HEK293 (cell line): Measurements from ENCODE around the gene MCRIP1.

Experiments
- CTCF ChIA-PET: fragments of 350-600 bp; formaldehyde crosslinking; extraction: SDS; loops from one replicate; lab custom pipeline; 2021; ENCODE audit warnings: antibody characterized with exemption; lab: Yijun Ruan, JAX
- POLR2A ChIA-PET: fragments of 300-600 bp; formaldehyde crosslinking; extraction: SDS; loops from one replicate; lab custom pipeline; 2020; ENCODE audit warnings: antibody characterized with exemption, inconsistent platforms; lab: Yijun Ruan, JAX
- H3K27ac ChIP-seq: fragments of 200-500 bp; sonication (Bioruptor generic); 2 replicates; pipeline ENCODE4 v1.5.1; 2014; ENCODE audit warnings: low read depth, low read length, control low read depth, inconsistent platforms; ENCODE audit errors: extremely low read depth
- H3K36me3 ChIP-seq, 2 experiments: fragments of 200-500 bp in 1 of 2; sonication (Bioruptor generic) in 1 of 2; 1 replicate in 1 of 2; 2 replicates in 1 of 2; pipeline ENCODE4 v1.5.1; 2014 to 2017; ENCODE audit warnings: inconsistent platforms in 2 of 2, low read length in 2 of 2; ENCODE audit not compliant: control insufficient read depth in 2 of 2, insufficient read depth in 1 of 2
- H3K4me1 ChIP-seq: fragments of 200-500 bp; sonication (Bioruptor generic); 2 replicates; pipeline ENCODE4 v1.5.1; 2014; ENCODE audit warnings: mild to moderate bottlenecking, low read length, inconsistent platforms; ENCODE audit not compliant: control insufficient read depth, insufficient read depth
- H3K4me3 ChIP-seq: 2 replicates; pipeline ENCODE4 v1.5.1; 2011; ENCODE audit warnings: low read depth, mild to moderate bottlenecking, control low read depth, low read length, moderate library complexity
- H3K9me3 ChIP-seq: fragments of 200-500 bp; sonication (Bioruptor generic); 2 replicates; pipeline ENCODE4 v1.5.1; 2014; ENCODE audit warnings: low read depth, low read length, inconsistent platforms; ENCODE audit not compliant: control insufficient read depth, insufficient read depth
- CTCF ChIP-seq: fragments of 450-650 bp; formaldehyde crosslinking; IDR thresholded peaks from 2 replicates; pipeline ENCODE4 v1.5.1; 2016; ENCODE audit warnings: missing biosample characterization, missing genetic modification characterization
- EGR2 ChIP-seq: fragments of 450-650 bp; formaldehyde crosslinking; IDR thresholded peaks from 2 replicates; pipeline ENCODE4 v1.5.1; 2016; ENCODE audit warnings: low read depth, missing biosample characterization, missing genetic modification characterization
- GLIS1 ChIP-seq: fragments of 450-650 bp; formaldehyde crosslinking; IDR thresholded peaks from 2 replicates; pipeline ENCODE4 v1.5.1; 2016; ENCODE audit warnings: missing biosample characterization, missing genetic modification characterization
- KLF1 ChIP-seq: fragments of 450-650 bp; formaldehyde crosslinking; IDR thresholded peaks from 2 replicates; pipeline ENCODE4 v1.5.1; 2016; ENCODE audit warnings: missing biosample characterization, missing genetic modification characterization
- KLF17 ChIP-seq: fragments of 450-650 bp; formaldehyde crosslinking; IDR thresholded peaks from 2 replicates; pipeline ENCODE4 v1.5.1; 2016; ENCODE audit warnings: missing biosample characterization, missing genetic modification characterization
- PRDM1 ChIP-seq: fragments of 450-650 bp; formaldehyde crosslinking; IDR thresholded peaks from 2 replicates; pipeline ENCODE4; 2016; ENCODE audit warnings: missing biosample characterization, missing genetic modification characterization
- SALL2 ChIP-seq: fragments of 450-650 bp; formaldehyde crosslinking; IDR thresholded peaks from 2 replicates; pipeline ENCODE4 v1.5.0; 2017; ENCODE audit warnings: missing biosample characterization, mild to moderate bottlenecking, missing genetic modification characterization, borderline replicate concordance
- SP2 ChIP-seq: fragments of 450-650 bp; formaldehyde crosslinking; IDR thresholded peaks from 2 replicates; pipeline ENCODE4 v1.5.1; 2016; ENCODE audit warnings: missing biosample characterization, missing genetic modification characterization
- SP3 ChIP-seq: fragments of 450-650 bp; formaldehyde crosslinking; IDR thresholded peaks from 2 replicates; pipeline ENCODE4 v1.5.1; 2016; ENCODE audit warnings: missing biosample characterization, missing genetic modification characterization
- WT1 ChIP-seq: fragments of 450-650 bp; formaldehyde crosslinking; IDR thresholded peaks from 2 replicates; pipeline ENCODE4 v1.5.1; 2016; ENCODE audit warnings: missing biosample characterization, missing genetic modification characterization
- ZBTB1 ChIP-seq: fragments of 450-650 bp; formaldehyde crosslinking; IDR thresholded peaks from 2 replicates; pipeline ENCODE4 v1.5.1; 2016; ENCODE audit warnings: missing biosample characterization, missing genetic modification characterization
- ZBTB20 ChIP-seq: fragments of 450-650 bp; formaldehyde crosslinking; IDR thresholded peaks from 2 replicates; pipeline ENCODE4 v1.5.1; 2016; ENCODE audit warnings: missing biosample characterization, missing genetic modification characterization
- ZBTB48 ChIP-seq: fragments of 450-650 bp; formaldehyde crosslinking; IDR thresholded peaks from 2 replicates; pipeline ENCODE4 v1.5.1; 2016; ENCODE audit warnings: missing biosample characterization, missing genetic modification characterization
- ZFHX2 ChIP-seq: fragments of 450-650 bp; formaldehyde crosslinking; conservative IDR thresholded peaks from 2 replicates; pipeline ENCODE4 v1.5.1; 2016; ENCODE audit warnings: missing biosample characterization, missing genetic modification characterization
- ZFP69B ChIP-seq: fragments of 450-650 bp; formaldehyde crosslinking; IDR thresholded peaks from 2 replicates; pipeline ENCODE4 v1.5.1; 2016; ENCODE audit warnings: missing biosample characterization, missing genetic modification characterization
- ZNF114 ChIP-seq: fragments of 450-650 bp; formaldehyde crosslinking; IDR thresholded peaks from 2 replicates; pipeline ENCODE4 v1.5.0; 2017; ENCODE audit warnings: missing biosample characterization, missing genetic modification characterization
- ZNF121 ChIP-seq: fragments of 450-650 bp; formaldehyde crosslinking; IDR thresholded peaks from 2 replicates; pipeline ENCODE4 v1.5.1; 2016; ENCODE audit warnings: missing biosample characterization, missing genetic modification characterization
- ZNF146 ChIP-seq: fragments of 450-650 bp; formaldehyde crosslinking; IDR thresholded peaks from 2 replicates; pipeline ENCODE4 v1.5.1; 2016; ENCODE audit warnings: missing biosample characterization, missing genetic modification characterization
- ZNF280D ChIP-seq: fragments of 450-650 bp; formaldehyde crosslinking; IDR thresholded peaks from 2 replicates; pipeline ENCODE4 v1.5.1; 2016; ENCODE audit warnings: missing biosample characterization, missing genetic modification characterization
- ZNF416 ChIP-seq: fragments of 450-650 bp; formaldehyde crosslinking; IDR thresholded peaks from 2 replicates; pipeline ENCODE4 v1.5.1; 2016; ENCODE audit warnings: missing biosample characterization, missing genetic modification characterization
- ZNF521 ChIP-seq: fragments of 450-650 bp; formaldehyde crosslinking; IDR thresholded peaks from 2 replicates; pipeline ENCODE4 v1.5.1; 2017; ENCODE audit warnings: missing biosample characterization, mild to moderate bottlenecking, missing genetic modification characterization
- ZNF530 ChIP-seq: fragments of 450-650 bp; formaldehyde crosslinking; IDR thresholded peaks from 2 replicates; pipeline ENCODE4 v1.5.1; 2016; ENCODE audit warnings: low read depth, missing biosample characterization, missing genetic modification characterization
- ZNF621 ChIP-seq: fragments of 450-650 bp; formaldehyde crosslinking; IDR thresholded peaks from 2 replicates; pipeline ENCODE4 v1.5.1; 2017; ENCODE audit warnings: missing biosample characterization, missing genetic modification characterization
- ZNF704 ChIP-seq: fragments of 450-650 bp; formaldehyde crosslinking; IDR thresholded peaks from 2 replicates; pipeline ENCODE4 v1.5.1; 2016; ENCODE audit warnings: missing biosample characterization, missing genetic modification characterization
- ZNF747 ChIP-seq: fragments of 450-650 bp; formaldehyde crosslinking; IDR thresholded peaks from 2 replicates; pipeline ENCODE4 v1.5.1; 2016; ENCODE audit warnings: missing biosample characterization, missing genetic modification characterization
- ZNF776 ChIP-seq: fragments of 450-650 bp; formaldehyde crosslinking; IDR thresholded peaks from 2 replicates; pipeline ENCODE4 v1.5.0; 2017; ENCODE audit warnings: missing biosample characterization, missing genetic modification characterization, borderline replicate concordance

MCRIP1 gene

GRCh38 chr17:81824595-81824994 is 8.5 kb downstream of the MCRIP1 start:
- CTCF ChIA-PET, result interaction anchor here (0.6 to 0.9 kb wide), 3 partner anchors 11 to 90 kb away, joined by 3 read pairs; no protein-coding TSS in a partner anchor
- Histone ChIP-seq H3K9me3 (no peaks in the 10 kb centered on the region), H3K4me1 (peaks cover 10% of the 10 kb centered on the region), H3K36me3 (peaks cover 0 to 10% of the 10 kb centered on the region in 2 experiments; a peak in 2 of 3 replicates)
- POLR2A ChIA-PET, result interaction anchor here (0.7 to 1.7 kb wide), 2 partner anchors 96 to 112 kb away, joined by 3 read pairs; partner anchors contain the start of gene SLC25A10
- TF ChIP-seq ZNF704 (tag by site-specific recombination), result no peak
- no peak for TF ChIP-seq ZBTB20 (tag by site-specific recombination)
- TF ChIP-seq CTCF (tag by site-specific recombination), result no peak
- no peak for TF ChIP-seq ZFP69B (tag by site-specific recombination)
- TF ChIP-seq ZNF621, result no peak
- TF ChIP-seq ZNF747 (tag by site-specific recombination), result no peak
- TF ChIP-seq ZNF280D (tag by site-specific recombination), result no peak
- no peak for TF ChIP-seq ZNF530 (tag by site-specific recombination)
- no peak for TF ChIP-seq ZBTB1
- no peak for TF ChIP-seq SP3 (tag by site-specific recombination)
- TF ChIP-seq SALL2 (tag by site-specific recombination), result no peak
- no peak for TF ChIP-seq PRDM1 (tag by site-specific recombination)
- no peak for TF ChIP-seq ZNF416 (tag by site-specific recombination)
- TF ChIP-seq ZNF776 (tag by site-specific recombination), result no peak
- TF ChIP-seq ZNF521 (tag by site-specific recombination), result no peak
- TF ChIP-seq ZBTB48, result no peak
- TF ChIP-seq, all 188 proteins: peak for 0
- Histone ChIP-seq H3K27ac (no peak overlapping the region), H3K4me3 (no peak overlapping the region)

GRCh38 chr17:81823820-81824550 is 9.1 kb downstream of the MCRIP1 start:
- CTCF ChIA-PET, result no interaction called here
- Histone ChIP-seq H3K9me3 (no peaks in the 10 kb centered on the region), H3K27ac (no peak overlapping the region), H3K4me1 (peaks cover 10% of the 10 kb centered on the region), H3K36me3 (peaks cover 0 to 10% of the 10 kb centered on the region in 2 experiments; a peak in 2 of 3 replicates), H3K4me3 (no peak overlapping the region)
- TF ChIP-seq ZNF146 (tag by site-specific recombination) (no peak), ZNF114 (tag by site-specific recombination) (no peak), KLF1 (tag by site-specific recombination) (peak; percentile 84), GLIS1 (no peak), WT1 (tag by site-specific recombination) (peak; percentile 63), ZFHX2 (tag by site-specific recombination) (peak; percentile 28; the same call in 1 of the 2 replicates), EGR2 (peak; percentile 23; the same call in 1 of the 2 replicates), SP2 (tag by site-specific recombination) (peak; percentile 9; the same call in 1 of the 2 replicates), ZNF121 (tag by site-specific recombination) (no peak), KLF17 (tag by site-specific recombination) (0 out of 2 replicates have a peak, but pooled peaks have one; percentile 15)
- POLR2A ChIA-PET, result interaction anchor here (1.7 kb wide), 1 partner anchor 111 kb away, joined by 3 read pairs; the partner anchor contains the start of gene SLC25A10
